Measurements from ENCODE around the gene GJC1. TPM values are rescaled to one million over a fixed set of nuclear protein-coding genes. Genes with fewer than 3 reads are reported as not detected.
A peak's percentile ranks its signal among the peaks of the same experiment; 100 is the strongest.

Gene GJC1
- total and polyA plus RNA-seq, 2 donors from 2014 or later: 1.8 to 6.5 TPM

DNA sequence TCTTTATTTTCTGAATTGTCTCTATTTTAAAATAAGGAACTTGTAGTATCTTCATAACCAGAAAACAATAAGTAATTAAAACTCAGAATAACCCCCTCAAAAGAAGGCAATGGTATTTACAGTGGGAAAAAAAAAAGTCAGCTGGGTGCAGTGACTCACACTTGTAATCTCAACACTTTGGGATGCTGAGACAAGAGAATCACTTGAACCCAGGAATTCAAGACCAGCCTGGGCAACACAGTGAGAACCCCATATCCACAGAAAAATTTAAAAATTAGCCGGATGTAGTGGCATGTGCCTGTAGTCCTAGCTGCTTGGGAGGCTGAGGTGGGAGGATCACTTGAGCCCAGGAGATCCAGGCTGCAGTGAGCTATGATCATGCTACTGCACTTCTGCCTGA, 37.8 kb downstream of the GJC1 start:
- DNase-seq: peak in 1 of 5 donors; percentile 19
- Histone ChIP-seq H3K4me3 (ENCODE audit: low read length in 3 of 3) (no peak overlapping the region), H3K27me3 (ENCODE audit: control insufficient read depth, insufficient read depth, low read length) (no peaks in the 10 kb centered on the region), H3K27ac (ENCODE audit: low read depth in 2 of 2, low read length in 2 of 2) (no peak overlapping the region), H3K9me3 (ENCODE audit: control insufficient read depth in 2 of 3, insufficient read depth in 1 of 3, low read length in 3 of 3) (no peaks in the 10 kb centered on the region), H3K9ac (ENCODE audit: low read length in 3 of 3) (no peak overlapping the region), H3K4me1 (ENCODE audit: control insufficient read depth in 2 of 3, insufficient read depth in 2 of 3, low read depth in 1 of 3, low read length in 3 of 3) (no peaks in the 10 kb centered on the region), H3K36me3 (ENCODE audit: control insufficient read depth in 2 of 3, insufficient read depth in 3 of 3, low read length in 3 of 3) (no peaks in the 10 kb centered on the region)
- intact Hi-C loops (cut with DNase I): no loop called here
- FAIRE-seq: no peak
- TF ChIP-seq, protein P1, sequence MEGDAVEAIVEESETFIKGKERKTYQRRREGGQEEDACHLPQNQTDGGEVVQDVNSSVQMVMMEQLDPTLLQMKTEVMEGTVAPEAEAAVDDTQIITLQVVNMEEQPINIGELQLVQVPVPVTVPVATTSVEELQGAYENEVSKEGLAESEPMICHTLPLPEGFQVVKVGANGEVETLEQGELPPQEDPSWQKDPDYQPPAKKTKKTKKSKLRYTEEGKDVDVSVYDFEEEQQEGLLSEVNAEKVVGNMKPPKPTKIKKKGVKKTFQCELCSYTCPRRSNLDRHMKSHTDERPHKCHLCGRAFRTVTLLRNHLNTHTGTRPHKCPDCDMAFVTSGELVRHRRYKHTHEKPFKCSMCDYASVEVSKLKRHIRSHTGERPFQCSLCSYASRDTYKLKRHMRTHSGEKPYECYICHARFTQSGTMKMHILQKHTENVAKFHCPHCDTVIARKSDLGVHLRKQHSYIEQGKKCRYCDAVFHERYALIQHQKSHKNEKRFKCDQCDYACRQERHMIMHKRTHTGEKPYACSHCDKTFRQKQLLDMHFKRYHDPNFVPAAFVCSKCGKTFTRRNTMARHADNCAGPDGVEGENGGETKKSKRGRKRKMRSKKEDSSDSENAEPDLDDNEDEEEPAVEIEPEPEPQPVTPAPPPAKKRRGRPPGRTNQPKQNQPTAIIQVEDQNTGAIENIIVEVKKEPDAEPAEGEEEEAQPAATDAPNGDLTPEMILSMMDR (IDR thresholded peaks at IDR 0.05; ENCODE audit: borderline replicate concordance, extremely low read depth, insufficient read depth): no peak

DNA sequence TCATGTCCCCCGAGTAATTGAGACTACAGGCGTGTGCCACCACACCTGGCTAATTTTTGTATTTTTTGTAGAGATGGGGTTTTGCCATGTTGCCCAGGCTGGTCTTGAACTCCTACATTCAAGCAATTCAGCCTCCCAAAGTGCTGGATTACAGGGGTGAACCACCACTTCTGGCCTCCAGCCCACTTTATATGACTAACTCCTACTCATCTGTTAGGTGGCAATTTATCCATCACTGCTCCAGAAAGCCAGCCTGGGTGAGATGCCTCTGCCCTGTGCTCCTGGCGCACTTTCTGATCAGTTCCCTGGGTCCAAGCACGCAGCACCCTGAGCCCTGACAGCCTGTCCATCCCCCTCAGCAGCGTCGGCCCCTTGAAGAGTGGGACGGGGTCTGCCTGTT, 41.9 kb downstream of the GJC1 start:
- DNase-seq (peak in 1 of 5 donors; percentile 38), FAIRE-seq (no peak)
- intact Hi-C loops (cut with DNase I): no loop called here
- H3K4me3 ChIP-seq (ENCODE audit: low read length in 3 of 3): no peak overlapping the region
- H3K9me3 ChIP-seq (ENCODE audit: control insufficient read depth in 2 of 3, insufficient read depth in 1 of 3, low read length in 3 of 3): no peaks in the 10 kb centered on the region
- no peak overlapping the region for H3K9ac ChIP-seq (ENCODE audit: low read length in 3 of 3)
- no peaks in the 10 kb centered on the region for H3K36me3 ChIP-seq (ENCODE audit: control insufficient read depth in 2 of 3, insufficient read depth in 3 of 3, low read length in 3 of 3)
- H3K27ac ChIP-seq (ENCODE audit: low read depth in 2 of 2, low read length in 2 of 2): no peak overlapping the region
- H3K27me3 ChIP-seq (ENCODE audit: control insufficient read depth, insufficient read depth, low read length): no peaks in the 10 kb centered on the region
- no peaks in the 10 kb centered on the region for H3K4me1 ChIP-seq (ENCODE audit: control insufficient read depth in 2 of 3, insufficient read depth in 2 of 3, low read depth in 1 of 3, low read length in 3 of 3)
- TF ChIP-seq, protein P1 (IDR thresholded peaks at IDR 0.05; ENCODE audit: borderline replicate concordance, extremely low read depth, insufficient read depth): no peak

DNA sequence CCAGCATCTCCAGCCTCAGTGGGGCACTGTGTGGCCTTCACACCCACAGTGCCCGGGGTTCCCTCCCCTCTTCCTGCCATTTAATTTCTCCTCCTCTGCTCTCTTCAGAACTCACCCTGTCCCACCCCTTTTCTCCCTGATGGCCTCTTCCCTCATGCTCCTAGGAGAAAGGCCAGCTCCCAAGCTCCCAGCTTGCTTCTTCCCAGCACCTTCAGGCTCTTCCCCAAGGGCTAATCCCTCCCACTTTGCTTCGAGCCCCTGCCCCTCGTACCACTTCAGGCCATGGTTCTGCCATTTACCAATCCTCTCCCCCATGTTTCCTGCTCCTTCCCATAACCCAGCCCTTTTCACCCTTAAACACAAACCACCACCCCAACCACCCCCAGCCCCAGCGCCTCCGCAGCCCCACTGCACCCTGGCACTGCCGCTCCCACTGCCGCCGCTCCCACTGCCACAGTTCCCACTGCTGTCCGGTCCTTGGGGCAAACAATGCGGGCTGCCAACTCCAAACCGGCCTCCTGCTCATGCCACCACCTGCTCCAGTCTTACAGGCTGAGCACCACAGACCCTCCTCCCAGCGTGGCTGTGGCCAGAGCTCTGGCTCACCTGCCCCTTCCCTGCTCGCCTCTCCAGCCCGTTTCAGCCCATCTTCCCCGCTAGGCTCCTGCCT, 42.7 kb downstream of the GJC1 start:
- DNase-seq (peak in 1 of 5 donors; percentile 44), FAIRE-seq (no peak)
- no peaks in the 10 kb centered on the region for H3K27me3 ChIP-seq (ENCODE audit: control insufficient read depth, insufficient read depth, low read length)
- intact Hi-C loops (cut with DNase I): no loop called here
- no peak overlapping the region for H3K9ac ChIP-seq (ENCODE audit: low read length in 3 of 3)
- H3K27ac ChIP-seq (ENCODE audit: low read depth in 2 of 2, low read length in 2 of 2): no peak overlapping the region
- no peak overlapping the region for H3K4me3 ChIP-seq (ENCODE audit: low read length in 3 of 3)
- no peaks in the 10 kb centered on the region for H3K36me3 ChIP-seq (ENCODE audit: control insufficient read depth in 2 of 3, insufficient read depth in 3 of 3, low read length in 3 of 3)
- no peaks in the 10 kb centered on the region for H3K4me1 ChIP-seq (ENCODE audit: control insufficient read depth in 2 of 3, insufficient read depth in 2 of 3, low read depth in 1 of 3, low read length in 3 of 3)
- TF ChIP-seq, protein P1 (IDR thresholded peaks at IDR 0.05; ENCODE audit: borderline replicate concordance, extremely low read depth, insufficient read depth): no peak
- no peaks in the 10 kb centered on the region for H3K9me3 ChIP-seq (ENCODE audit: control insufficient read depth in 2 of 3, insufficient read depth in 1 of 3, low read length in 3 of 3)
